PC-3 (cell line): ENCODE measurements around the gene CTSE. TPM values are rescaled to one million over a fixed set of nuclear protein-coding genes. Genes with fewer than 3 reads are reported as not detected.
A peak's percentile ranks its signal among the peaks of the same experiment; 100 is the strongest.

Source experiments
- ATAC-seq: fragments of 200-7000 bp; cut with Tn5 transposase; 2 replicates; pipeline ENCODE4 v1.9.1; 2020; ENCODE audit warnings: mild to moderate bottlenecking, moderate library complexity
- BruUV-seq: library from RNA; stranded (reverse); fragments of 400-500 nt; replicated peaks from 2 replicates; lab custom pipeline; 2021; lab: Mats Ljungman, UMichigan
- CTCF ChIA-PET: fragments of 300-600 bp; sonication (Branson Sonifier 250); formaldehyde crosslinking; loops from one replicate; lab custom pipeline; 2022; ENCODE audit warnings: antibody characterized with exemption; lab: Charles Lee
- POLR2A ChIA-PET: fragments of 300-600 bp; sonication (Branson Sonifier 250); formaldehyde crosslinking; loops from one replicate; lab custom pipeline; 2022; ENCODE audit warnings: antibody characterized with exemption; ENCODE audit not compliant: unreplicated experiment; lab: Charles Lee
- DNase-seq: peaks from one replicate; pipeline ENCODE4 v3.0.0-alpha.2; 2015
- H2AFZ ChIP-seq: fragments of 300-600 bp; sonication (generic); 2 replicates; pipeline ENCODE4 v1.6.0; 2016; ENCODE audit warnings: antibody characterized with exemption, low read length
- H3F3A ChIP-seq: fragments of 300-600 bp; sonication (generic); one replicate; pipeline ENCODE4 v1.6.0; 2017; ENCODE audit warnings: antibody characterized with exemption, low read length, control low read depth, mild to moderate bottlenecking; ENCODE audit not compliant: unreplicated experiment
- H3K27ac ChIP-seq: fragments of 300-600 bp; sonication (generic); 2 replicates; pipeline ENCODE4 v1.5.1; 2016; ENCODE audit warnings: mild to moderate bottlenecking, low read length
- H3K27me3 ChIP-seq: fragments of 300-600 bp; sonication (generic); 2 replicates; pipeline ENCODE4 v1.6.1; 2016; ENCODE audit warnings: low read length, mixed read lengths
- H3K36me3 ChIP-seq: fragments of 300-600 bp; sonication (generic); 2 replicates; pipeline ENCODE4 v1.6.1; 2016; ENCODE audit warnings: low read depth, mixed run types, low read length, mixed read lengths
- H3K4me1 ChIP-seq: fragments of 300-600 bp; sonication (generic); 2 replicates; pipeline ENCODE4 v1.5.1; 2016; ENCODE audit warnings: low read length; ENCODE audit not compliant: insufficient read depth
- H3K4me2 ChIP-seq: fragments of 300-600 bp; sonication (generic); 2 replicates; pipeline ENCODE4 v1.6.0; 2016; ENCODE audit warnings: low read length
- H3K4me3 ChIP-seq: fragments of 300-600 bp; sonication (generic); 2 replicates; pipeline ENCODE4 v1.5.1; 2016; ENCODE audit warnings: mild to moderate bottlenecking, low read length, mixed read lengths
- H3K79me2 ChIP-seq: fragments of 300-600 bp; sonication (generic); 2 replicates; pipeline ENCODE4 v1.6.1; 2017; ENCODE audit warnings: low read length, mixed read lengths
- H3K9ac ChIP-seq: fragments of 300-600 bp; sonication (generic); 2 replicates; pipeline ENCODE4 v1.6.0; 2016; ENCODE audit warnings: mild to moderate bottlenecking, low read length
- H3K9me2 ChIP-seq: fragments of 300-600 bp; sonication (generic); replicated peaks from 2 replicates; pipeline ENCODE4 v1.6.1; 2016; ENCODE audit warnings: mixed run types, low read length, mixed read lengths
- H3K9me3 ChIP-seq: fragments of 300-600 bp; sonication (generic); 2 replicates; pipeline ENCODE4 v1.6.1; 2016; ENCODE audit warnings: low read length, mixed read lengths
- H4K20me1 ChIP-seq: fragments of 300-600 bp; sonication (generic); 2 replicates; pipeline ENCODE4 v1.6.1; 2016; ENCODE audit warnings: low read length, mixed read lengths
- EZH2 ChIP-seq: fragments of 300-600 bp; sonication (generic); IDR thresholded peaks from one replicate; pipeline ENCODE4 v1.6.1; 2017; ENCODE audit warnings: antibody characterized with exemption, mild to moderate bottlenecking, low read length; ENCODE audit not compliant: unreplicated experiment
- EZH2phosphoT487 ChIP-seq: fragments of 300-600 bp; sonication (generic); IDR thresholded peaks from 2 replicates; pipeline ENCODE4 v1.6.1; 2018; ENCODE audit warnings: mild to moderate bottlenecking, antibody characterized with exemption, low read length, borderline replicate concordance
- intact Hi-C: fragments of 100-400 bp; cut with micrococcal nuclease; formaldehyde crosslinking; loops from 2 replicates; pipeline ENCODE4 v1.9.0; 2023
- total RNA-seq: library from RNA; depleted of rRNA; stranded (reverse); fragments of >200 nt; gene quantifications from 2 replicates; pipeline ENCODE4 v1.2.3, GENCODE V29; 2014
- TF ChIP-seq, protein P1 (sequence below): fragments of 300-600 bp; sonication (generic); conservative IDR thresholded peaks from 2 replicates; pipeline ENCODE4 v1.5.1; 2017; ENCODE audit warnings: antibody characterized with exemption, low read depth, mild to moderate bottlenecking, low read length

The CTSE gene
- total RNA-seq, 1 experiment from 2014 or later: 0.51 TPM

DNA sequence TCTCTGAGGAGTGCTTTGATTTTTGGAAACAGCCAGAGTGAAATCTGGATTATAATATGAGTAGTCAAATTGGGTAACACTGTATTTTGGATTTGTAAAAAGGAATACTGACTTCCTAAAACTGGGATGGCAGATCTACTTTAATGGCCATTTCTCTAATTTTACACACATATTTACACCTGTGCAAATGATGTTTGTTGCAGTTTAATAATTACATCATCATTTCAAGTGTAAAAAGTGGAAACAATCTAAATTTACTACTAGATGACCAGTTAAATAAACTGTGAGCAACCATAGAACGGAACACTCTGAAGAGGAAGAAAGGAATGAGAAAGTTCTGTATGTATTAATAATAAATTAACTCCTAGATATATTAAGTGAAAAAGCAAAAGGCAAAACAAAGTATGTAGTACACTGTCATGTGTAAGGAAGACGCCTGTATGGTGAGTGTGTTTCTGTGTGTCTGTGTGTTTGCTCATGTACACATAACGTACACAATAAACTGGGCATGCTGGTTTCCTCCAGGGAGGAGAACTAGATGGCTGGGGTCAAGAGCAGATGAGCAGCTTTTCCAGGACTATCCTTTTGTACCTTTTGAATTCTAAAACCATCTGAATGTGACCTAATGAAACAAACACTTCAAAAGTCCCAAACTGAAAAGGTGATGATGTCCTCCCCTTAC, 26.4 kb upstream of the CTSE start:
- no peak for ATAC-seq
- no peak overlapping the region for H3K4me2 ChIP-seq
- H2AFZ ChIP-seq: no peak overlapping the region
- no peaks in the 10 kb centered on the region for H3K36me3 ChIP-seq
- POLR2A ChIA-PET: no interaction called here
- no peak overlapping the region for H3K4me3 ChIP-seq
- intact Hi-C loops: no loop called here
- no peaks in the 10 kb centered on the region for H3K79me2 ChIP-seq
- no TSS peak for BruUV-seq
- no peaks in the 10 kb centered on the region for H3K9me3 ChIP-seq
- H3K27me3 ChIP-seq: peaks cover 32% of the 10 kb centered on the region
- no peak overlapping the region for H3K27ac ChIP-seq
- H3K9me2 ChIP-seq: no peaks in the 10 kb centered on the region
- H3F3A ChIP-seq: no peaks in the 10 kb centered on the region
- H3K4me1 ChIP-seq: no peaks in the 10 kb centered on the region
- CTCF ChIA-PET: no interaction called here
- TF ChIP-seq EZH2phosphoT487 (no peak), EZH2 (no peak)
- TF ChIP-seq, protein P1, sequence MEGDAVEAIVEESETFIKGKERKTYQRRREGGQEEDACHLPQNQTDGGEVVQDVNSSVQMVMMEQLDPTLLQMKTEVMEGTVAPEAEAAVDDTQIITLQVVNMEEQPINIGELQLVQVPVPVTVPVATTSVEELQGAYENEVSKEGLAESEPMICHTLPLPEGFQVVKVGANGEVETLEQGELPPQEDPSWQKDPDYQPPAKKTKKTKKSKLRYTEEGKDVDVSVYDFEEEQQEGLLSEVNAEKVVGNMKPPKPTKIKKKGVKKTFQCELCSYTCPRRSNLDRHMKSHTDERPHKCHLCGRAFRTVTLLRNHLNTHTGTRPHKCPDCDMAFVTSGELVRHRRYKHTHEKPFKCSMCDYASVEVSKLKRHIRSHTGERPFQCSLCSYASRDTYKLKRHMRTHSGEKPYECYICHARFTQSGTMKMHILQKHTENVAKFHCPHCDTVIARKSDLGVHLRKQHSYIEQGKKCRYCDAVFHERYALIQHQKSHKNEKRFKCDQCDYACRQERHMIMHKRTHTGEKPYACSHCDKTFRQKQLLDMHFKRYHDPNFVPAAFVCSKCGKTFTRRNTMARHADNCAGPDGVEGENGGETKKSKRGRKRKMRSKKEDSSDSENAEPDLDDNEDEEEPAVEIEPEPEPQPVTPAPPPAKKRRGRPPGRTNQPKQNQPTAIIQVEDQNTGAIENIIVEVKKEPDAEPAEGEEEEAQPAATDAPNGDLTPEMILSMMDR: no peak
- no peaks in the 10 kb centered on the region for H4K20me1 ChIP-seq
- H3K9ac ChIP-seq: no peak overlapping the region
- DNase-seq: peak; percentile 14

DNA sequence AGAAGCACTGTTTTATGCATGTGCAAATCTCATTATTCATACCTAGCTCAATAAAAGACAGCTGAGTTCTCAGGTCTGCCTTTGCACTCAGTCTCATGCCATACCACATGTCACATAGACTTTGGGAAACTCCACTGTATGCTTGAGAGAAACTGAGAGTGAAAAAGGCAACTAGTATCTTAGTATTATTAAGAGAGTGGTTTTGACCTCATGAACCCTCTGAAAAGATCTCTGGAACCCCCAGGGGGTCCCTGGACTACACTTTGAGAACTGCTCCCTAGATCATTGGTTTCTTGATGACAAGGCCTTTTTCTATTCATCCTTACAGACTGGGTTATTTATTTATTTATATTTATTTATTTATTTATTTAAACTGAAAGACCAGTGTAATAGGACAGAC, 25.6 kb upstream of the CTSE start:
- Histone ChIP-seq H3K9me2 (no peaks in the 10 kb centered on the region), H2AFZ (no peak overlapping the region), H3K36me3 (no peaks in the 10 kb centered on the region), H3K79me2 (no peaks in the 10 kb centered on the region), H3K9ac (no peak overlapping the region), H3K27ac (no peak overlapping the region), H3K4me3 (no peak overlapping the region), H3F3A (no peaks in the 10 kb centered on the region), H3K9me3 (no peaks in the 10 kb centered on the region), H3K4me2 (no peak overlapping the region), H3K4me1 (no peaks in the 10 kb centered on the region), H3K27me3 (peaks cover 32% of the 10 kb centered on the region), H4K20me1 (no peaks in the 10 kb centered on the region)
- BruUV-seq: no TSS peak
- no peak for TF ChIP-seq EZH2phosphoT487
- TF ChIP-seq, protein P1: no peak
- TF ChIP-seq EZH2: no peak
- ATAC-seq: no peak
- CTCF ChIA-PET: no interaction called here
- intact Hi-C loops: no loop called here
- no peak for DNase-seq
- POLR2A ChIA-PET: no interaction called here

DNA sequence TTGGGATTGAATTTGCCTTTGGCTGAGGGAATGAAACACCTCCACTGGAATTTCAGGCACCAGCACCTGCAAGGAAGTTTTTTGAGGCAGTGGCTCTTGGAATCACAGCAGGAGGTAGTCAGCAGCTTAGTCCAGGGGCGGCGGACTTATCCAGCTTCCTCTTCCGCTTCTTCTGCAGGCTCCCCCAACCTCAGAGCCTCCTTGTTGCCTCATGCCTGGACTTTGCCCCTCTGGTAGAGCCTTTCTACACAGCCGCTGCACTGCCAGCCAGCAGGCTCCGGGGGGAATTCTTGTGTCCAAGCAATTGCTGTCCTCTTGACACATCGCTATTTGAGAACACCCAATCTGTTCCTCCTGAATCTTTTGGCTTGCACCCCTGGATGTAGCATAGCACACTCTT, 24.9 kb upstream of the CTSE start:
- no TSS peak for BruUV-seq

More for the DNA sequence above, 24.9 kb upstream of the CTSE start:
- H3K79me2 ChIP-seq: no peaks in the 10 kb centered on the region
- no peaks in the 10 kb centered on the region for H3K9me2 ChIP-seq
- ATAC-seq (no peak), DNase-seq (no peak)
- H3K27ac ChIP-seq: no peak overlapping the region
- H3K9me3 ChIP-seq: no peaks in the 10 kb centered on the region
- H3K4me2 ChIP-seq: no peak overlapping the region
- no peaks in the 10 kb centered on the region for H3K4me1 ChIP-seq
- peaks cover 35% of the 10 kb centered on the region for H3K27me3 ChIP-seq
- ChIA-PET POLR2A (no interaction called here), CTCF (no interaction called here)
- no peaks in the 10 kb centered on the region for H3K36me3 ChIP-seq
- H2AFZ ChIP-seq: no peak overlapping the region
- intact Hi-C loops: no loop called here
- H3K4me3 ChIP-seq: no peak overlapping the region
- H3K9ac ChIP-seq: no peak overlapping the region
- no peaks in the 10 kb centered on the region for H4K20me1 ChIP-seq
- TF ChIP-seq EZH2 (no peak), EZH2phosphoT487 (no peak)
- TF ChIP-seq, protein P1: no peak
- no peaks in the 10 kb centered on the region for H3F3A ChIP-seq
